ES-I3 (cell line): ENCODE data around the gene PPP2R2D.

Experiments
- H3K36me3 ChIP-seq: 2 replicates; pipeline ENCODE4 v1.6.1; 2013; ENCODE audit warnings: mild to moderate bottlenecking, low read length, control low read depth, moderate library complexity; ENCODE audit not compliant: insufficient read depth
- H3K4me1 ChIP-seq: 2 replicates; pipeline ENCODE4 v1.6.1; 2013; ENCODE audit warnings: mild to moderate bottlenecking, control low read depth, low read length; ENCODE audit not compliant: insufficient read depth
- H3K9ac ChIP-seq: 2 replicates; pipeline ENCODE4 v1.6.1; 2013; ENCODE audit warnings: low read depth, mild to moderate bottlenecking, low read length, moderate library complexity
- H3K9me3 ChIP-seq: 2 replicates; pipeline ENCODE4 v1.6.1; 2013; ENCODE audit warnings: mild to moderate bottlenecking, low read length, moderate library complexity; ENCODE audit not compliant: control insufficient read depth, insufficient read depth

PPP2R2D gene

DNA sequence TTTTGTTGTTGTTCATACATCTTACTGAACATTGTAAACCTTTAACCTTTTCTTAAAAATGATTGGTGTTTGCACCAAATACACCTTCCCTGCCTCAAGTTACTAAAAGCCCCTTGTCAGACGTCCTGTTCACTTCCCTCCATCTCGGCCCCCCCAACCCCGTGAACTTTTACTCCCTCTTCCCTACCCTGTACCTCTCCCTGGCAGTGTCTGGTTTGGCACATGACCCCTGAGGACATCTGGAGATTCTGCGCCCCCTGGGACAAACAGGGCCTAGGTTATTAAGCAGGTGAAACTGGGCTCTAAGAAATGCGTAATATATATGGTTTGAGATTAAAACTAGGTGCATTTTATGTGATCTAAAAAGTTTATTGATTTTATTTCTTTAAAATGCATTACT lies 1.4 kb downstream of the PPP2R2D start:
- Histone ChIP-seq H3K9me3 (no peaks in the 10 kb centered on the region), H3K9ac (peak overlapping the region; percentile 78; the same call in 1 of the 2 replicates), H3K36me3 (peaks cover 5% of the 10 kb centered on the region; the same call in 1 of the 2 replicates), H3K4me1 (peaks cover 11% of the 10 kb centered on the region; the same call in 1 of the 2 replicates)

- Histone ChIP-seq H3K9me3 (no peaks in the 10 kb centered on the region), H3K36me3 (peaks cover 5% of the 10 kb centered on the region; the same call in 1 of the 2 replicates), H3K9ac (no peak overlapping the region), H3K4me1 (peaks cover 8% of the 10 kb centered on the region; the same call in 1 of the 2 replicates)
Observed at GRCh38 chr10:131902691-131903090, 1.9 kb downstream of the PPP2R2D start.

DNA sequence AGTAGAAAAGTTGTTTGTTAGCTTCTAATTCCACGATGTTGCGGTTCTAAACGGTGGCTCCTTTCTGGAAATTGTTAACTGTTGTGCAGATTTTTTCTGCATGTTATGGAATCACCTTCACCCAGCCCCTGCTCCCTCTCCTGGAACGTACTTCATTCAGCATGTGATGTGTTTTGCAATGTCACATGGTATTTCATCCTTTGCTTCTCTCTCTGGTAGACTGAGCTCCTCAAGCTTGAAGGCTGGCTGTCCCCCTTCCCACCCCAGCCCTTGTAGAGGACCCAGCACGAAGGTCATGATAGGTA lies 4.4 kb downstream of the PPP2R2D start:
- H3K4me1 ChIP-seq, result peaks cover 19% of the 10 kb centered on the region
- H3K9ac ChIP-seq, result no peak overlapping the region
- no peaks in the 10 kb centered on the region for H3K9me3 ChIP-seq
- H3K36me3 ChIP-seq, result peaks cover 5% of the 10 kb centered on the region; the same call in 1 of the 2 replicates

GRCh38 chr10:131905603-131906268 lies 4.9 kb downstream of the PPP2R2D start:
- peaks cover 19% of the 10 kb centered on the region for H3K4me1 ChIP-seq
- H3K9ac ChIP-seq, result no peak overlapping the region
- peaks cover 5% of the 10 kb centered on the region; the same call in 1 of the 2 replicates for H3K36me3 ChIP-seq
- no peaks in the 10 kb centered on the region for H3K9me3 ChIP-seq

GRCh38 chr10:131906269-131906639 lies 5.4 kb downstream of the PPP2R2D start:
- H3K9me3 ChIP-seq, result no peaks in the 10 kb centered on the region
- H3K4me1 ChIP-seq, result peaks cover 19% of the 10 kb centered on the region
- H3K36me3 ChIP-seq, result peaks cover 5% of the 10 kb centered on the region; the same call in 1 of the 2 replicates
- no peak overlapping the region for H3K9ac ChIP-seq

- Histone ChIP-seq H3K4me1 (peaks cover 12% of the 10 kb centered on the region), H3K36me3 (peaks cover 10% of the 10 kb centered on the region; the same call in 1 of the 2 replicates), H3K9ac (no peak overlapping the region), H3K9me3 (no peaks in the 10 kb centered on the region)
Observed at GRCh38 chr10:131907679-131908078, 6.9 kb downstream of the PPP2R2D start.

GRCh38 chr10:131908151-131908550 lies 7.3 kb downstream of the PPP2R2D start:
- Histone ChIP-seq H3K9me3 (no peaks in the 10 kb centered on the region), H3K9ac (no peak overlapping the region), H3K4me1 (peaks cover 12% of the 10 kb centered on the region; the same call in 1 of the 2 replicates), H3K36me3 (peaks cover 10% of the 10 kb centered on the region; the same call in 1 of the 2 replicates)

DNA sequence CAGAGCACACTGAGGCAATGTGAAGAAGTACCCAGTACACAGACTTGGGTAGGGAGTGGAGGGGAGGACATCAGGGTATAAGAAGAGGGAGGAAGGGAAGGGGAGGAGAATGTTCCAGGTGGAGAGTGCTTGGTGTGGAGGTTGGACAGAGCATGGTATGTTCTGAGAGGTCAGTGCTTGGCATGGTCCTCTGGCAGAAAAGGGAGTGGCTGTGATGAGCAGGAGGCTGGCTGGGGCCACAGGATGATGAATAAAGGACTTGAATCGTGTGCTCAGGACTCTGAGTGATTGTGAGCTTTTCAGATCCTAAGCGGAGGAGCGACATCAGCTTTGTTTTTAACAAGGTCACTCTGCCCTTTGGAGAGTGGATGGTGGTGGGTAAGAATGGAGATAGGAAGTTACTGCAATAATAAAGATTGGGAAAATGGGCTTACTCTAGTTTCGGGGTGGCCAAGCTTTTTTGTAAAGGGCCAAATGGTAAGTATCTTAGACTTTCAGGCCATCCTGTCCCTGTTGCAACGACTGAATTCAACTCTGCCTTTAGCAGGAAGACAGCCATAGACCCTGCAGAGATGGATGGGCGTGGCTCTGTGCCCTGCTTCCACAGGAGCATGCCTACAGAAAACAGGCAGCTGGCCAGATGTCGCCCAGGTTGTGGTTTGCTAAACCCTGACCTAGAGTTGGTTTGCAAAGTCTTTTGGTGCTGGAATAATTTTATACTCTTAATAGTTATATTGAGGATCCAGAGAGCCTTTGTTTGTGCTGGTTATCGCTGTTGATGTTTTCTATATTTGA lies 8.4 kb downstream of the PPP2R2D start:
- H3K9ac ChIP-seq, result no peak overlapping the region
- H3K4me1 ChIP-seq, result peaks cover 18% of the 10 kb centered on the region
- H3K36me3 ChIP-seq, result peaks cover 10% of the 10 kb centered on the region; the same call in 1 of the 2 replicates
- H3K9me3 ChIP-seq, result no peaks in the 10 kb centered on the region

- Histone ChIP-seq H3K4me1 (peaks cover 18% of the 10 kb centered on the region), H3K9ac (no peak overlapping the region), H3K36me3 (peaks cover 10% of the 10 kb centered on the region; the same call in 1 of the 2 replicates), H3K9me3 (no peaks in the 10 kb centered on the region)
Observed at GRCh38 chr10:131909929-131910328, 9.1 kb downstream of the PPP2R2D start.

DNA sequence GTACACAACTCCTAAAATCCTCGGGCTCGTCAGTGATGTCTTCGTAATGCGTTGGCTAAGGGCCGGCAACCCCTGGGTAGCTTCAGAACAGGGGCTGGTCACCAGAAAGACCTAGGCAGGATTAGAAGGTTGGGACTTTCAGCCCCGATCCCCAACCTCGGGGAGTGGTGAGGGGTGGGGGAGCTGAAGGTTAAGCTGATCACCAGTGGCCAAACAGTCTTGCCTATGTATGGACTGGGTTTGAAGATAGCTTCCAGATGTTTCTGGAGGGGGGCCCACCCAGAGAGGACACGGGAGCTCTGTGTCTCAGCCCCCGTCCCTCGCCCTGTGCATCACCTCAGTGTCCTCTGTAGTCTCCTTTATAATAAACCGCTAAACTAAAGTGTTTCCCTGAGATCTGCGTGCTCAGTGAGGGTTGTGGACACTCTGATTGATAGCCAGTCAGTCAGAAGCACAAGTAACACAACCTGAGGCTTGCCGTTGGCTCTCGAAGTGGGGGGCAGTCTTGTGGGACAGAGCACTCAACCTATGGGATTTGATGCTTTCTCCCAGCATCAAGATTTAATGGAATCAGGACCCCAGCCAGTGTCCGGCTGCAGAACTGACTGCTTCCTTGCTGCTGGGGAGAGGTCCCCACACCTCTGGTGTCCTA lies 10.0 kb downstream of the PPP2R2D start:
- Histone ChIP-seq H3K4me1 (peaks cover 18% of the 10 kb centered on the region), H3K9ac (no peak overlapping the region), H3K36me3 (peaks cover 8% of the 10 kb centered on the region; the same call in 1 of the 2 replicates), H3K9me3 (no peaks in the 10 kb centered on the region)

DNA sequence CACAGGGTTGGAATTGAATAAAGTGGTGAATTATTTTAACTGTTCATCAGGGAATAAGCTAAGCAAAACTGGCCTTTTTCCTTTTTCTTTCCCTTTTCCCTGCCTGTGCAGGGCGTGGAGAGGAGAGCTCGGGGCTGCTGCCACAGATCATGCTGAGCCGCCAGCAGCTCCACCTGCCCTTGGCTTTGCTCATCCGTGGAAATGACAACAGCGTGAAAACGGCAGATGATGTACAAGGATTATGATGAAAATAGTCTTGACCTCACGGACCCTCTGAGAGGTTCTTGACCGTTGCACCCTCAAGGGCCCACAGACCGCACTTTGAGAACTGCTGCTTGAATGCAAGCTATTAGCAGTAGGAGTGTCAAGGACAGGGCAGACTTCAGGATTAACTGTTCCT lies 10.6 kb downstream of the PPP2R2D start:
- Histone ChIP-seq H3K9ac (no peak overlapping the region), H3K9me3 (no peaks in the 10 kb centered on the region), H3K36me3 (peaks cover 6% of the 10 kb centered on the region; the same call in 1 of the 2 replicates), H3K4me1 (peaks cover 18% of the 10 kb centered on the region)

DNA sequence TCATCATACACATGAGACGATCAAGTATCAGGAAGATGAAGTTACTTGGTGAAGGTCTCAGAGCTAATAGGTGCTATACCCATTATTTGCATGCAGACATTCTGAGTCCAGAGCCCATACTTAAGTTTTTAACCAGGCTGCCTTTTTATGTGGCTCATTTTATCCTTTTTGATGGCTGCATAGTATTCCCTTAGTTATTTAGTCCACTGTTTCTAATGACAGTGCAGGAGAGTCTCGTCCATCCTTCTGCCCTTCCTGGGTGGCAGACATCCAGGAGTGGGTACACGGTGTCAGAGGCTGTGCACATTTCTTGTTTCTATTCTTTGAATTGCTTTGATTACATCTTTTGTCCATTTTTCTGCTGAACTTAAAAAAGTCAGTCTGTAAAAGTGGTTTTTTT lies 11.8 kb downstream of the PPP2R2D start:
- peaks cover 18% of the 10 kb centered on the region for H3K4me1 ChIP-seq
- no peak overlapping the region for H3K9ac ChIP-seq
- H3K9me3 ChIP-seq, result no peaks in the 10 kb centered on the region
- H3K36me3 ChIP-seq, result peaks cover 6% of the 10 kb centered on the region; the same call in 1 of the 2 replicates

DNA sequence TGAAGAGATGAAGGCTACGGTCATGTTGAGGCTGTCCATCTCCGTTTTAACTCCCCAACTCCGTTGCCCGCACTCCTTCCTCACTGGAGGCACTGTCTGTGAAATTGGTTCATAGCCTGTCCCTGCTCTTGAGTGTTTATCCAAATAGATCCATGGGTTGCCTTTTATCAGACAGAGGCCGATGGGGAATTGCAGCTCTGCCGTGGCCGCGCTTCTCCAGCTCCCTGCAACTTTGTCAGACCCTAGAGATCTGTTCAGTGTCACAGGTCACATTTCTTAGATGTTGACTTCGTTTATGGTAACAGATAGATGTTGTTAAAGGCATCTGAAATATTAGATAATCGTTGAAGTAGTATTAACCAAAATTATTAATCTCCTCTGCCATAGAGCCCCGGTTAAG lies 14.7 kb downstream of the PPP2R2D start:
- Histone ChIP-seq H3K36me3 (peaks cover 6% of the 10 kb centered on the region; the same call in 1 of the 2 replicates), H3K9ac (no peak overlapping the region), H3K4me1 (peaks cover 6% of the 10 kb centered on the region; the same call in 1 of the 2 replicates), H3K9me3 (no peaks in the 10 kb centered on the region)

DNA sequence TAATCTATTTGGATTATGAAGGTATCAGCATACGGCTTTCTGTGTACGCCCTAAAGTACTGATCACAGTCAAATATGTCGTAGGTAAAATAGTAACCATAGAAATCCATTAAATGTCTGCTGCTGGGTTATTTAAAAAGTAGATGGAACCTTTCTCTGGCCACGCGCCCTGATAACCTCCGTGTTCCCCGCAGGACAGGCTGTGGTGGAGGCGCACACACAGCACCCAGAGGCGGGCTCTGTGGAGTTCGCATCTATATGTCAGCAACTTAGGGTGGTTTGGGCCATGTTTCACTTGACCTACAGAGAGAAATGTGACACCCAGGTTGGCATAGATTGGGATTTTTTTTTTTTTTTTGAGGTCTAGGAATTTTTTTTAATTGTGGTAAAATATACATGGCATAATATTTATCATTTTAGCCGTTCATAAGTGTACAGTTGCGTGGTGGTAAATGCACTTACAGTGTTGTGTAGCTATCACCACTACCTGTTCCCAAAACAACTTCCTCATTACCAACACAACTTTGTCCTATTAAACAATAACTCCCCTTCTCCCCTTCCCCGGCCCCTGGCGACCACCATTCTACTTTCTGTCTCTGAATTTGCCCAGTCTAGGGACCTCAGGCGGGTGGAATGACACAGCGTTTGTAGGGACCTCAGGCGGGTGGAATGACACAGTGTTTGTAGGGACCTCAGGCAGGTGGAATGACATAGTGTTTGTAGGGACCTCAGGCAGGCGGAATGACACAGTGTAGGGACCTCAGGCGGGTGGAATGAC lies 15.4 kb downstream of the PPP2R2D start:
- Histone ChIP-seq H3K4me1 (peaks cover 9% of the 10 kb centered on the region; the same call in 1 of the 2 replicates), H3K9me3 (no peaks in the 10 kb centered on the region), H3K36me3 (peaks cover 6% of the 10 kb centered on the region; the same call in 1 of the 2 replicates), H3K9ac (no peak overlapping the region)
